Measurements from ENCODE around the gene TEKT3. TPM values are rescaled to one million over a fixed set of nuclear protein-coding genes. Genes with fewer than 3 reads are reported as not detected.
A peak's percentile ranks its signal among the peaks of the same experiment; 100 is the strongest.

Gene TEKT3
- total RNA-seq, 3 donors from 2014 or later: 0.60 to 0.69 TPM; not detected in 1

DNA sequence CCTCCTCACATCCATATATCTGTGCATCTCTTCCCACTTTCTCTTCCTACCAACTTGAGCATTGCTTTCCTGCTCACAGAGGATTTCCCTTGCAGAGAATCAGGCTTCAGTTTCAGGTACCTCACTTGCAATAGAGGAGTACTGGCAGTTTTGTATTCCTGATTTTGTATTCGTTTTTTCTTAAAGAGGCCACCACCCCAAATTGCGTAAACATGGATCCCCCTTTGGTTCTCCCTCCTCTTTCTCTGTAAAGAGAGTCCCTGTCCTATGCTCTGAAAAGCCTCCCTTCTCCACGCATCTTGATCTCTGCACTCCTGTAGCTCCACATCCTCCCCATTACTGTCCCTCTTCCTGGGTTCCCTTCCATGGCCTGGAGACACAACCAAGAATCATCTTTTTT is 32.2 kb downstream of the TEKT3 start:
- TF ChIP-seq, protein P1, sequence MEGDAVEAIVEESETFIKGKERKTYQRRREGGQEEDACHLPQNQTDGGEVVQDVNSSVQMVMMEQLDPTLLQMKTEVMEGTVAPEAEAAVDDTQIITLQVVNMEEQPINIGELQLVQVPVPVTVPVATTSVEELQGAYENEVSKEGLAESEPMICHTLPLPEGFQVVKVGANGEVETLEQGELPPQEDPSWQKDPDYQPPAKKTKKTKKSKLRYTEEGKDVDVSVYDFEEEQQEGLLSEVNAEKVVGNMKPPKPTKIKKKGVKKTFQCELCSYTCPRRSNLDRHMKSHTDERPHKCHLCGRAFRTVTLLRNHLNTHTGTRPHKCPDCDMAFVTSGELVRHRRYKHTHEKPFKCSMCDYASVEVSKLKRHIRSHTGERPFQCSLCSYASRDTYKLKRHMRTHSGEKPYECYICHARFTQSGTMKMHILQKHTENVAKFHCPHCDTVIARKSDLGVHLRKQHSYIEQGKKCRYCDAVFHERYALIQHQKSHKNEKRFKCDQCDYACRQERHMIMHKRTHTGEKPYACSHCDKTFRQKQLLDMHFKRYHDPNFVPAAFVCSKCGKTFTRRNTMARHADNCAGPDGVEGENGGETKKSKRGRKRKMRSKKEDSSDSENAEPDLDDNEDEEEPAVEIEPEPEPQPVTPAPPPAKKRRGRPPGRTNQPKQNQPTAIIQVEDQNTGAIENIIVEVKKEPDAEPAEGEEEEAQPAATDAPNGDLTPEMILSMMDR (IDR thresholded peaks at IDR 0.05): no peak
- no peak for ATAC-seq
- H3K4me3 ChIP-seq: no peak overlapping the region

GRCh38 chr17:15308758-15309157 is 32.6 kb downstream of the TEKT3 start:
- no peaks in the 10 kb centered on the region for H3K36me3 ChIP-seq (ENCODE audit: low read depth)
- peak; percentile 20 for ATAC-seq
- TF ChIP-seq, protein P1 (IDR thresholded peaks at IDR 0.05): no peak
- no peaks in the 10 kb centered on the region for H3K4me1 ChIP-seq (ENCODE audit: low read depth)
- no peak for DNase-seq
- no peaks in the 10 kb centered on the region for H3K9me3 ChIP-seq
- intact Hi-C loops (cut with DNase I, micrococcal nuclease): no loop called here
- no peak overlapping the region for H3K4me3 ChIP-seq

More for the DNA sequence above, 32.2 kb downstream of the TEKT3 start:
- Histone ChIP-seq H3K4me1 (ENCODE audit: low read depth) (no peaks in the 10 kb centered on the region), H3K9me3 (no peaks in the 10 kb centered on the region), H3K36me3 (ENCODE audit: low read depth) (no peaks in the 10 kb centered on the region)
- no peak for DNase-seq
- intact Hi-C loops (cut with DNase I, micrococcal nuclease): no loop called here

DNA sequence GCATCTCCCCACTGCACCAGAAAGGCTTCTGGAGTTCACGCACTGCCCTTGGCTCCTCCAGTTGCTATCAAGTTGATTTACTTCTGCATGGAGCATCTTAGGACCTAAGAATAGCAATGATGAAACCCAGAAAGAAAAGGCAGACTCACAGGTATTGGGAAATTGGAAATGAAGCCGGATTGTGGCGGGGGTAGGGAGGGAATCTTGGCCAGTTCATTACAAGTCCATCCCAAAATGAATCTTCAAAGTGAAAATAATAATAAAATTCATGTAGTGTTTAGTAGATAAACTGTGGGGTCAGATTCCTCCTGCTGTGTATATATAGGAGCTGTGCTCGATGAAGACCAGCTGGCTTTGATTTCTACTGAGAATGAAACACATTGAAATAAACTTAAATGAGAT is 33.7 kb downstream of the TEKT3 start:
- H3K9me3 ChIP-seq: no peaks in the 10 kb centered on the region
- TF ChIP-seq, protein P1 (IDR thresholded peaks at IDR 0.05): no peak
- H3K36me3 ChIP-seq (ENCODE audit: low read depth): no peaks in the 10 kb centered on the region
- no peak overlapping the region for H3K4me3 ChIP-seq
- H3K4me1 ChIP-seq (ENCODE audit: low read depth): no peaks in the 10 kb centered on the region
- ATAC-seq (peak; percentile 21), DNase-seq (no peak)
- intact Hi-C loops (cut with DNase I, micrococcal nuclease): no loop called here

- H3K4me1 ChIP-seq (ENCODE audit: low read depth): no peaks in the 10 kb centered on the region
- H3K9me3 ChIP-seq: no peaks in the 10 kb centered on the region
- no peaks in the 10 kb centered on the region for H3K36me3 ChIP-seq (ENCODE audit: low read depth)
- TF ChIP-seq, protein P1 (IDR thresholded peaks at IDR 0.05): no peak
- intact Hi-C loops (cut with DNase I, micrococcal nuclease): no loop called here
- DNase-seq: no peak
- no peak overlapping the region for H3K4me3 ChIP-seq
- no peak for ATAC-seq
These were observed 37.5 kb downstream of the TEKT3 start for GRCh38 chr17:15303851-15304250.

DNA sequence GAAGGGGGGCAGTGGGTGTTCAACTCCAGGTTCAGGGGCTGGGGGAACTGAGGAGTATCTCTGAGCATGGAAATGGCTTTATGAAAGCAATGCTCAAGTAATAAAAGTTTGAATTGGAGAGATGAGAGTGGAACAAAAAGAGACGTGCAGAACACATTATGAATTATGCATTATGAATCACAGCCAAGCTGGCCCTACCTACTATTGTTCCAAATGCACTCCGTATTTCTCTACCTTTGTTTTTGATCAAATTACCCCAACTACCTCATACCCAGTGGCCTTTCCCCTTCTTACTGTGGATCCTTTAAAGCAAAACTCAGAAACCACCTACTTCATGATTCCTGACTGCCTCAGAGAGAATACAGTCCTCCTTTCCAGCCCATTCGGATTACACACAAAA is 38.1 kb downstream of the TEKT3 start:
- H3K9me3 ChIP-seq: no peaks in the 10 kb centered on the region
- ATAC-seq (no peak), DNase-seq (no peak)
- no peaks in the 10 kb centered on the region for H3K36me3 ChIP-seq (ENCODE audit: low read depth)
- TF ChIP-seq, protein P1 (IDR thresholded peaks at IDR 0.05): no peak
- intact Hi-C loops (cut with DNase I, micrococcal nuclease): no loop called here
- no peak overlapping the region for H3K4me3 ChIP-seq
- H3K4me1 ChIP-seq (ENCODE audit: low read depth): no peaks in the 10 kb centered on the region

- intact Hi-C loops (cut with DNase I, micrococcal nuclease): no loop called here
- ATAC-seq (no peak), DNase-seq (no peak)
These were observed 39.6 kb downstream of the TEKT3 start for GRCh38 chr17:15301845-15302244.

More at GRCh38 chr17:15301845-15302244, 39.6 kb downstream of the TEKT3 start:
- Histone ChIP-seq H3K36me3 (ENCODE audit: low read depth) (no peaks in the 10 kb centered on the region), H3K4me3 (no peak overlapping the region), H3K4me1 (ENCODE audit: low read depth) (no peaks in the 10 kb centered on the region), H3K9me3 (no peaks in the 10 kb centered on the region)
- TF ChIP-seq, protein P1 (IDR thresholded peaks at IDR 0.05): no peak

Measured in mucosa of descending colon (tissue), 3 donors.